Hippocampal formation (tissue), 2 donors: Measurements from ENCODE around the gene DNAJB6.

Experiments
- DNase-seq, 2 donors: peaks; one replicate each; lab custom pipeline; 2025; lab: John Stamatoyannopoulos, UW

DNAJB6 gene

GRCh38 chr7:157396316-157397035 lies 59.7 kb downstream of the DNAJB6 start:
- no peak for DNase-seq

- no peak for DNase-seq
Observed at GRCh38 chr7:157397036-157397720, 60.4 kb downstream of the DNAJB6 start.

- DNase-seq, result no peak
Observed at GRCh38 chr7:157397731-157398691, 61.2 kb downstream of the DNAJB6 start.

GRCh38 chr7:157399086-157399687 lies 62.4 kb downstream of the DNAJB6 start:
- DNase-seq, result no peak

- no peak for DNase-seq
Observed at GRCh38 chr7:157400171-157400860, 63.5 kb downstream of the DNAJB6 start.

GRCh38 chr7:157401567-157402387 lies 65.0 kb downstream of the DNAJB6 start:
- DNase-seq, result no peak

- no peak for DNase-seq
Observed at GRCh38 chr7:157402388-157402703, 65.5 kb downstream of the DNAJB6 start.

GRCh38 chr7:157402911-157403534 lies 66.2 kb downstream of the DNAJB6 start:
- no peak for DNase-seq

GRCh38 chr7:157403646-157404401 lies 67.0 kb downstream of the DNAJB6 start:
- DNase-seq, result no peak

- DNase-seq, result no peak
Observed at GRCh38 chr7:157404845-157405481, 68.2 kb downstream of the DNAJB6 start.

GRCh38 chr7:157405501-157405900 lies 68.7 kb downstream of the DNAJB6 start:
- no peak for DNase-seq

- DNase-seq, result no peak
Observed at GRCh38 chr7:157405914-157406810, 69.4 kb downstream of the DNAJB6 start.

- no peak for DNase-seq
Observed at GRCh38 chr7:157406971-157407370, 70.2 kb downstream of the DNAJB6 start.

- DNase-seq, result no peak
Observed at GRCh38 chr7:157407512-157408257, 70.9 kb downstream of the DNAJB6 start.

GRCh38 chr7:157408258-157409101 lies 71.7 kb downstream of the DNAJB6 start:
- no peak for DNase-seq

GRCh38 chr7:157409149-157409752 lies 72.4 kb downstream of the DNAJB6 start:
- no peak for DNase-seq
